Endodermal cell (in vitro differentiated cells): Measurements from ENCODE around the gene ZNF805. TPM values are rescaled to one million over a fixed set of nuclear protein-coding genes. Genes with fewer than 3 reads are reported as not detected.
A peak's percentile ranks its signal among the peaks of the same experiment; 100 is the strongest.

Source experiments
- DNase-seq: peaks from one replicate; pipeline ENCODE4 v3.0.0-alpha.2; 2017
- H3K27ac ChIP-seq: 2 replicates; pipeline ENCODE4 v1.5.1; 2013; ENCODE audit warnings: mild to moderate bottlenecking, low read depth, low read length, moderate library complexity
- H3K27me3 ChIP-seq: 2 replicates; pipeline ENCODE4 v1.6.1; 2013; ENCODE audit warnings: mild to moderate bottlenecking, low read length, moderate library complexity; ENCODE audit not compliant: insufficient read depth, control insufficient read depth, poor library complexity, severe bottlenecking
- H3K36me3 ChIP-seq: 2 replicates; pipeline ENCODE4 v1.7.0; 2013; ENCODE audit warnings: mild to moderate bottlenecking, low read length, moderate library complexity; ENCODE audit not compliant: control insufficient read depth, insufficient read depth
- H3K4me1 ChIP-seq: one replicate; pipeline ENCODE4 v1.7.0; 2013; ENCODE audit warnings: low read length; ENCODE audit not compliant: control insufficient read depth, insufficient read depth
- H3K4me3 ChIP-seq: 2 replicates; pipeline ENCODE4 v1.5.1; 2013; ENCODE audit warnings: mild to moderate bottlenecking, low read length, moderate library complexity
- H3K9ac ChIP-seq: 2 replicates; pipeline ENCODE4 v1.6.1; 2013; ENCODE audit warnings: mild to moderate bottlenecking, low read length, moderate library complexity; ENCODE audit not compliant: poor library complexity, severe bottlenecking; ENCODE audit errors: extremely low read depth
- H3K9me3 ChIP-seq: 2 replicates; pipeline ENCODE4 v1.6.1; 2013; ENCODE audit warnings: mild to moderate bottlenecking, low read length, moderate library complexity; ENCODE audit not compliant: control insufficient read depth
- H3K27ac Mint-ChIP-seq: 2 replicates; pipeline ENCODE4 v1.8.0; 2020; ENCODE audit warnings: mixed read lengths
- H3K27me3 Mint-ChIP-seq: 2 replicates; pipeline ENCODE4 v1.8.0; 2021; ENCODE audit warnings: mild to moderate bottlenecking, mixed read lengths; ENCODE audit not compliant: insufficient read depth
- H3K36me3 Mint-ChIP-seq: 2 replicates; pipeline ENCODE4 v1.8.0; 2020; ENCODE audit warnings: low read depth, mixed read lengths
- H3K4me1 Mint-ChIP-seq: 2 replicates; pipeline ENCODE4 v1.8.0; 2020; ENCODE audit warnings: mixed read lengths
- H3K4me3 Mint-ChIP-seq: 2 replicates; pipeline ENCODE4 v1.8.0; 2020; ENCODE audit warnings: mild to moderate bottlenecking, moderate library complexity, mixed read lengths
- H3K9me3 Mint-ChIP-seq: 2 replicates; pipeline ENCODE4 v1.8.0; 2020; ENCODE audit warnings: mild to moderate bottlenecking, mixed read lengths
- WGBS, 2 experiments: methylation state at CpG; one replicate each; pipeline versions ENCODE4 v1.1.5 to v1.1.7; 2013; ENCODE audit warnings: missing lambda C conversion rate in 2 of 2, mixed read lengths in 1 of 2; ENCODE audit not compliant: insufficient coverage in 1 of 2, insufficient read length in 1 of 2; 5-methylcytosine and 5-hydroxymethylcytosine counted together
- total RNA-seq, 2 donors: library from RNA; stranded (reverse); fragmentation: NEBNext Ultra II Directional in 1 of 2; extraction: Animal tissue kit (Norgen Biotek cat#: 25700) in 1 of 2; gene quantifications; 2 replicates in 1 of 2; 3 replicates in 1 of 2; pipeline ENCODE4 v1.2.1, GENCODE V29; 2021
- TF ChIP-seq, protein P1 (sequence below): fragments of 200-600 bp; sonication (generic); conservative IDR thresholded peaks from 2 replicates; pipeline ENCODE4 v1.5.0; 2021; ENCODE audit warnings: antibody characterized with exemption, mild to moderate bottlenecking

The ZNF805 gene
- total RNA-seq, 2 donors from 2014 or later, result 16.6 to 21.1 TPM

DNA sequence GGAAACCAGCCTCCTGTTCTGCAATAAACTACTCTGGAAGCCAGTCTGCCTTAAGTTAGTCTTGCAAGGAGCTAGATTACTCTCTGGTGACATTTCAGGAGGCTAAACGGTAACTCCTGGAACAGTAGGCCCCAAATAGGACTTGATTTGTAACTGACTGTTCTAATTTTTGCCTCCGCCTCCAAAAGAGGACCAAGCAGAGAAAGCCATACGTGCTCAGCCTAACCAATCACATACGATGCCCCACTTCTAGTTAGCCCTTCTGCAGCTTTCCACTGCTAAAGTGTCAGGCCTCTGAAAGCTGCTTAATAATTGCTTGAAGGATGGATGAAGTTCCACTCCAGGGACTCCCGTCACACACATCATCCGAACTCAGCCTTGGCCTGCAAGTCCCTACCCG, 744 bp downstream of the ZNF805 start:
- no peaks in the 10 kb centered on the region for H3K9me3 Mint-ChIP-seq
- peak overlapping the region; percentile 95 for H3K27ac Mint-ChIP-seq
- H3K4me1 Mint-ChIP-seq, result peaks cover 11% of the 10 kb centered on the region
- Histone ChIP-seq H3K4me3 (peak overlapping the region; percentile 95), H3K9ac (peak overlapping the region; percentile 77), H3K4me1 (no peaks in the 10 kb centered on the region), H3K27me3 (no peaks in the 10 kb centered on the region), H3K9me3 (no peaks in the 10 kb centered on the region), H3K27ac (no peak overlapping the region), H3K36me3 (peaks cover 19% of the 10 kb centered on the region)
- peaks cover 24% of the 10 kb centered on the region for H3K36me3 Mint-ChIP-seq
- H3K4me3 Mint-ChIP-seq, result peak overlapping the region; percentile 92
- 34 to 38% methylated on average over 5 to 7 of the region's 7 CpGs for WGBS, 2 experiments
- peak; percentile 39 for DNase-seq
- H3K27me3 Mint-ChIP-seq, result no peaks in the 10 kb centered on the region
- TF ChIP-seq, protein P1, sequence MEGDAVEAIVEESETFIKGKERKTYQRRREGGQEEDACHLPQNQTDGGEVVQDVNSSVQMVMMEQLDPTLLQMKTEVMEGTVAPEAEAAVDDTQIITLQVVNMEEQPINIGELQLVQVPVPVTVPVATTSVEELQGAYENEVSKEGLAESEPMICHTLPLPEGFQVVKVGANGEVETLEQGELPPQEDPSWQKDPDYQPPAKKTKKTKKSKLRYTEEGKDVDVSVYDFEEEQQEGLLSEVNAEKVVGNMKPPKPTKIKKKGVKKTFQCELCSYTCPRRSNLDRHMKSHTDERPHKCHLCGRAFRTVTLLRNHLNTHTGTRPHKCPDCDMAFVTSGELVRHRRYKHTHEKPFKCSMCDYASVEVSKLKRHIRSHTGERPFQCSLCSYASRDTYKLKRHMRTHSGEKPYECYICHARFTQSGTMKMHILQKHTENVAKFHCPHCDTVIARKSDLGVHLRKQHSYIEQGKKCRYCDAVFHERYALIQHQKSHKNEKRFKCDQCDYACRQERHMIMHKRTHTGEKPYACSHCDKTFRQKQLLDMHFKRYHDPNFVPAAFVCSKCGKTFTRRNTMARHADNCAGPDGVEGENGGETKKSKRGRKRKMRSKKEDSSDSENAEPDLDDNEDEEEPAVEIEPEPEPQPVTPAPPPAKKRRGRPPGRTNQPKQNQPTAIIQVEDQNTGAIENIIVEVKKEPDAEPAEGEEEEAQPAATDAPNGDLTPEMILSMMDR, result no peak

DNA sequence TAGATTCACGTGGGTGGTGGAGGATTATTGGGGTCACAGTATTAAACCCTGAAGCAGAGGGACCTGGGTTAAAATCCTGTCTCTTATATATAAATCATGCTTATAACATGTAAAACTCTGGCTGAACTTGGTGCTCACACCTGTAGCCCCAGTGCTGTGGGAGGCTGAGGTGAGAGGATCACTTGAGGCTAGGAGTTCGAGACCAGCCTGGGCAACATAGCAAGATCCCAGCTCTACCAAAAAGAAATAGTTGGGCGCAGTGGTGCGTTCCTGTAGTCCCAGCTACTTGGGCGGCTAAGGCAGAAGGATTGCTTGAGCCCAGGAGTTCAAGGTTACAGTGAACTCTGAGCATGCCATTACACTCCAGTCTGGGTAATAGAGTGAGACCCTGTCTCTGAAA, 2.4 kb downstream of the ZNF805 start:
- H3K9ac ChIP-seq, result no peak overlapping the region
- no peaks in the 10 kb centered on the region for H3K27me3 ChIP-seq
- Mint-ChIP-seq H3K9me3 (no peaks in the 10 kb centered on the region), H3K36me3 (peaks cover 37% of the 10 kb centered on the region), H3K4me3 (no peak overlapping the region), H3K27me3 (no peaks in the 10 kb centered on the region), H3K27ac (no peak overlapping the region), H3K4me1 (peaks cover 11% of the 10 kb centered on the region)
- peaks cover 31% of the 10 kb centered on the region for H3K36me3 ChIP-seq
- 93 to 94% methylated on average over 4 to 5 of the region's 5 CpGs for WGBS, 2 experiments
- no peaks in the 10 kb centered on the region for H3K9me3 ChIP-seq
- no peaks in the 10 kb centered on the region for H3K4me1 ChIP-seq
- H3K27ac ChIP-seq, result no peak overlapping the region
- no peak overlapping the region for H3K4me3 ChIP-seq
- DNase-seq, result no peak
- TF ChIP-seq, protein P1, result no peak

DNA sequence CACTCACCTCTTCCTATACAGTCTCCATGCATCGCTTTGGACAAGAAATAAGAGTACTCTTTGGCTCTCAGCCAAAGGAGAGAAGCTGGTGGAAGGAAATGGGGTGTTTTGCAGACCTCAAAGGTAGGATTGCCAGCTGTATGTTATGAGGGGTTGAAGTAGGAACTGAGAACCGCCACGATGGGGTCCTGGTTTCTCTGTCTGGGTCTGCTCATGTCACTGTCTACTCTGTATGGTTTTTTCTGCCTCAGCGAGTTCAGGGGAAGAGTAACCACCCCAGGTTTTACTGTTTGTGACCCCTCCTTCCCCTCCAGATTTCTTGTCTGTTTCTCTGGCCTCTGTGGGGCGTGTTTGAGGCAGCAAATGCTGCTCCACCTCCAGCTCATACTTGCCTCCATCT, 4.1 kb downstream of the ZNF805 start:
- Histone ChIP-seq H3K9ac (no peak overlapping the region), H3K27me3 (no peaks in the 10 kb centered on the region), H3K36me3 (peaks cover 43% of the 10 kb centered on the region), H3K27ac (no peak overlapping the region), H3K9me3 (no peaks in the 10 kb centered on the region), H3K4me1 (no peaks in the 10 kb centered on the region), H3K4me3 (no peak overlapping the region)
- peaks cover 11% of the 10 kb centered on the region for H3K4me1 Mint-ChIP-seq
- no peaks in the 10 kb centered on the region for H3K27me3 Mint-ChIP-seq
- H3K4me3 Mint-ChIP-seq, result no peak overlapping the region
- H3K36me3 Mint-ChIP-seq, result peaks cover 50% of the 10 kb centered on the region
- no peak overlapping the region for H3K27ac Mint-ChIP-seq
- TF ChIP-seq, protein P1, result no peak
- DNase-seq, result no peak
- no peaks in the 10 kb centered on the region for H3K9me3 Mint-ChIP-seq
- WGBS, 2 experiments, result 79 to 83% methylated on average over 4 to 5 of the region's 5 CpGs
